H1 (cell line): ENCODE data around the gene UBE2E2. TPM values are rescaled to one million over a fixed set of nuclear protein-coding genes. Genes with fewer than 3 reads are reported as not detected.

ENCODE experiments used
- ATF2 ChIP-seq: IDR thresholded peaks from 2 replicates; pipeline ENCODE4 v1.6.1; 2012; ENCODE audit warnings: low read length, inconsistent platforms
- CHD1 ChIP-seq: IDR thresholded peaks from 2 replicates; pipeline ENCODE4 v1.6.1; 2012; ENCODE audit warnings: low read depth, low read length, improper control_type of control experiment
- EZH2 ChIP-seq: fragments of 200-600 bp; sonication (generic); IDR thresholded peaks from 2 replicates; pipeline ENCODE4 v1.7.1; 2012; ENCODE audit warnings: low read depth, mild to moderate bottlenecking, moderate library complexity, low read length, inconsistent platforms; ENCODE audit not compliant: severe bottlenecking
- JUN ChIP-seq: IDR thresholded peaks from 2 replicates; pipeline ENCODE4 v1.6.1; 2011; ENCODE audit warnings: low read depth, mild to moderate bottlenecking, improper control_type of control experiment, low read length
- PHF8 ChIP-seq: fragments of 200-600 bp; sonication (generic); conservative IDR thresholded peaks from 2 replicates; pipeline ENCODE4 v1.7.1; 2012; ENCODE audit warnings: low read depth, mild to moderate bottlenecking, inconsistent platforms, low read length, moderate library complexity
- YY1 ChIP-seq: IDR thresholded peaks from 2 replicates; pipeline ENCODE4 v1.6.1; 2011; ENCODE audit warnings: low read depth, mild to moderate bottlenecking, low read length
- ZNF274 ChIP-seq: IDR thresholded peaks from 2 replicates; pipeline ENCODE4 v1.7.0; 2012; ENCODE audit warnings: low read length, borderline replicate concordance; ENCODE audit errors: extremely low read depth
- polyA plus RNA-seq, 7 experiments: library from polyadenylated mRNA; depleted of rRNA in 3 of 7; stranded (reverse) in 5 of 7; unstranded in 2 of 7; fragments of >200 nt in 5 of 7; fragments of 200-250 nt in 2 of 7; gene quantifications; 1 replicate in 5 of 7; 2 replicates in 1 of 7; 4 replicates in 1 of 7; pipeline versions ENCODE4 v1.2.1 to v1.2.3, GENCODE V29; 2011 to 2013; ENCODE audit warnings: missing spikeins in 2 of 7, mixed read lengths in 2 of 7
- total RNA-seq: library from RNA; stranded (reverse); fragmentation: NEBNext Ultra II Directional; extraction: Animal tissue kit (Norgen Biotek cat#: 25700); gene quantifications from 2 replicates; pipeline ENCODE4 v1.2.1, GENCODE V29; 2021

UBE2E2 gene
- total and polyA plus RNA-seq, 2 of the 8 experiments (the other 6 are each of a cell fraction or from before 2014, with no cell fraction given), result 57.6 to 70.6 TPM

GRCh38 chr3:23389686-23390085 is 186.6 kb downstream of the UBE2E2 start (continued):
- TF ChIP-seq ZNF274, result no peak
- no peak for TF ChIP-seq JUN
- no peak for TF ChIP-seq PHF8
- no peak for TF ChIP-seq ATF2
- no peak for TF ChIP-seq YY1
- no peak for TF ChIP-seq CHD1
- no peak for TF ChIP-seq EZH2
